Ecto neural progenitor cell (in vitro differentiated cells): ENCODE results near the gene KIAA0930.
"Not testable (repeated sequence)": the region's sequence is repeated elsewhere in the genome, so short reads cannot be mapped to it uniquely, and the experiment has no call there.

Experiments
- DNase-seq: peaks from one replicate; pipeline ENCODE4 v3.0.0-alpha.2; 2018; ENCODE audit warnings: low spot score

Gene KIAA0930

DNA sequence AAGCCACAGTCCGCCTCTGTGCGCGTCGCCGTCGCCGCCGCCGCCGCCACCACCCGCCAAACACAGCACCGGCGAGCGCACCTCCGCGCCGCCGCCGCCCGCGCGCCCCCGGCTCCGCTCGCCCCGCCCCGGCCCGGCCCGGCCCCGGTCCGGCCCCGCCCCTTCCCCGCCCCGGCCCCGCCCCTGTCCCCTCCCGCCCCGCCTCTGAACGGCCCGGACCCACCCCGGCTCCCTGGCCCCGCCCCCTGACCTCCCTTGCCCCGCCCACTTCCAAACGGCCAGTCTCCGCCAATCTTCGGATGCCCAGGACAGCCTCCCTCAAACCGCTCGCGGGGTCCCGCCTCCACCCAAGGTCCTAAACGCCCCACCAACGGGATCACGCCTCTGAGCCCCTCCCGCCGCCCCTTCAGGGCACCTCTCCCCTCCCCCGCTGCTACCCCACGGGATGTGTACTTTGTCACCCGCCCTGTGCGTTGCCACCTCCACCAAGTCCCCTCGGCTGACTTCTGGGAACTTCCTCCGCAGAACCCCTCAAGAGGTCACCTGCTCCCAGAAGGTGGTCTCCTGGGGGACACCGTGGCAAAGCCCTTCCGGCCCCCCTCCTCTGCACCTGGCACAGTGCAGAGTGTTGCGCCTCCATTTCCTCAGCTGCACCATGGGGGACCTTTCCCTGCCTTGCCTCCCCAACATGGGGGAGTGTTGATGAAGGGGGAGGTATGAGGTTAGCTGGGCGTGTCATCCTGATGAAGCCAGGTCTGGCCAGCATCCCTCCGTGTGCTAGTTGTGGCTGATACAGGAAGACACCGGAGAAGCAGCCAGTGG lies at the start of gene KIAA0930:
KIAA0930 (minus strand) TSS at position 85 of the 822 bp plus-strand sequence. CDS start 191 bp downstream, outside the sequence.
- peak; percentile 95 for DNase-seq

DNA sequence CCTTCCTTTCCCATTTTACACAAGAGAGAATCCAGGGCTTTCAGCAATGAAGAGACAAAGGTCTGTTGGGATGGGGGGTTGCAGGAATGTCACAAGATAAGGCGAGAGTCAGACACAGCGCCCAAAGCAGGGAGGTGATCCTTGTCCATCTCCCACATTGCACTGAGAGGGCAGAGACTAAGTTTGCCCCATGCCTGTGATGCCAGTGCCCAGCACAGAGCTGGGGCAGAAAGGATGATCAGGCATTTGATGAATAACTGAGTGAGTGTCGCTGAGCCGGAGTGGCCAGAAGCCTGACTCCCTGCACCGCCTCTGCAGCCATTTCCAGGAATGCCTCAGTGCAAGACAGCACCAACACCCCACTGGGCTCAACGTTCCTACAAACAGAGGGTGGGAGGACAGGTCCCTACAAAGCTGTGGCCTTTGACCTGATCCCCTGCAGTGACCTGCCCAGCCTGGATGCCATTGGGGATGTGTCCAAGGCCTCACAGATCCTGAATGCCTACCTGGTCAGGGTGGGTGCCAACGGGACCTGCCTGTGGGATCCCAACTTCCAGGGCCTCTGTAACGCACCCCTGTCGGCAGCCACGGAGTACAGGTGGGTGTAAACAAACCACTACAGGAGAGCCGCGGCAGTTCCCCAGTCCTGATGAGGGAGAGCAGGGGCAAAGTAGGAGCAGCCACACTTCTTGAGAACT lies 46.3 kb upstream of the KIAA0930 start:
- DNase-seq = no peak

DNA sequence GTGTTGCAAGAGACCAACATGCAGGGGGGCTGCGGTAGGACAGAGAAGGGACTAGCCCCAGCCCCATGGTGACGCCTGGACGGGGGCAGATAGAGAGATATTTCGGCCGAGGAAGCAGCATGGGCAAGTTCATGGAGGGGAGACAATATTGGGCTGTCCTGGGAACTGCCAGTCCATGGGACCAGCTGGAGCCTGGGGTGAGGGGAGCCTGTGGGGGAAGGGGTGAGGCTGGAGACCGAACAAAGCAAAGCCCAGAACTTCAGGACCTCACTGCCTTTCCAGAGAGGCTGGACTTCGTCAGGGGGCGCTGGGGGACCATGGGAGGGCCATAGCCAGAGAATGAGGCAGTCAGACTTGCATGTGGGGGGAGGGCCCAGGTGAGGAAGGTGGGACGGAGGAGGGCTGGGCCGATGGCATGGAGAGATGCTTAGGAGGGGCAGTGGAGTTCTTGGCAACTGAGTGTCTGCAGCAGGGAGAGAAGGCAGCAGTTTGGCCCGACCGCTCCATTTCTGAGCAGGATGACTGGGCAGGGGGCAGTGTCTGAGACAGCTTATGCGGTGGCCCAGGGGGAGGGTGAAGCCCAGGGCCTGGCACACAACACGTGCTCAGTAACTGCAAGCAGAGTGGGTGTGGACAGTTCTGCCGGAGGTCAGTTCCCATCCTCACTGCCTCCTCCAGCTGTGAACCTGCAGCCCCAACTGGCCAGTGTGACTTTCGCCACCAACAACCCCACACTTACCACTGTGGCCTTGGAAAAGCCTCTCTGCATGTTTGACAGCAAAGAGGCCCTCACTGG lies 44.8 kb upstream of the KIAA0930 start:
- DNase-seq = peak; percentile 62

DNA sequence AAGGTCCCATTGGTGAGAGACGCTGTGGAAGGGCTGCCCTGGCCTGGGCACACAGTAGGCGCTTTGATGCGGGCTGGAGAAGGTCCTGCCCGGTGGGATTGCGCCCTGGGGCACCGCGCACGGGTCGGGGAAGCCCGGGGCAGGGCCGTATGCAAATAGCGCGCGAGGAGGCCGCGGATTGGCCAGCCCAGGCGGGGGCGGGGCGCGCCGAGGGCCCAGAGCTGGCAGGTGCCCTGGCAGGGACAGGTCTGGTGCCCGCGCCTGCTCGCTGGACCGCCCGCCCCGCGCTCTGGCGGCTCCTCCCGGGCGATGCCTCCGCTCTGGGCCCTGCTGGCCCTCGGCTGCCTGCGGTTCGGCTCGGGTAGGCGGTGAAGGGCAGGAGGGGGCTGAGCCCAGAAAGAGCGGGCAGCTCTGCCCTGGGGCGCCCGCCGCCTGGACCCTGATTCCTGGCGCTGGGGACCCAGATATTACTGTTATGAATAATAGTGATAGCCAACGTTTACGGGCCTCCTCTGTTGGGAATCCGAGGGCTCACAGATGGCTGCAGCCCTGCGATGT lies 44.1 kb upstream of the KIAA0930 start, which contains the start of gene UPK3A:
UPK3A (plus strand) TSS at position 245 of the 558 bp plus-strand sequence; CDS start at position 310, 65 bp downstream.
- peak; percentile 89 for DNase-seq

DNA sequence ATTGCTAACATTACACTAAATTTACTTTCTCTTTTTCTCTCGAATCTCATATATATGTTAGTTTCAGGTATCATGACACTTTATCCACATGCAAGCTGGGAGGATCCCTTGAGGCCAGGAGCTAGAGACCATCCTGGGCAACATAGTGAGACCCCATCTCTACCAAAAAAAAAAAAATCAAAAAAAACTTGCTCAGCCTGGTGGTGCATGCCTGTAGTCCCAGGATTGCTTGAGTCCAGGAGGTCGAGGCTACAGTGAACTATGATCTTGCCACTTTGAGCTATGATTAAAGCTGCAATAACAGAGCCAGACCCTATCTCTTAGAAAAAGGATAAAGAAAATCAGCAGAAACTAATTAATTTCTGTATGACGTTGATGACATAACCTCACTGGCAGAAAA lies 40.3 kb upstream of the KIAA0930 start:
- no peak for DNase-seq

DNA sequence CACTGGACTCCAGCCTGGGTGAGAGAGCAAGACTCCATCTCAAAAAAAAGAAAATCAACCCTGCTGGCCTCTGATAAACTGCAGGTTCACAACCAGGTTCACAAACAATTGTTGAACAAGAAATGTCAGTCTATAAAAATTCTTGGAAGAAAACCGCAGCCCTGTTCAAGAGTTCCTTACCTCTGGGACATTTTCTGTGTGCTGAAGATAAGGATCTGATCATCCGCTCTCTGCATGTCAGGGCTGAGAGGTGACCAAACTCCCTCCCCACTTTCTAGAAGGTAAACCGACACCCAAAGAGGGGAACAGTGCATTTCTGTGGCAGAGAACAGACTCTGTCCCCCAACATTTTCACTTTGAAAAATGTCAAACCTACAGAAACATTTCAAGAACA lies 39.9 kb upstream of the KIAA0930 start:
- no peak for DNase-seq

DNA sequence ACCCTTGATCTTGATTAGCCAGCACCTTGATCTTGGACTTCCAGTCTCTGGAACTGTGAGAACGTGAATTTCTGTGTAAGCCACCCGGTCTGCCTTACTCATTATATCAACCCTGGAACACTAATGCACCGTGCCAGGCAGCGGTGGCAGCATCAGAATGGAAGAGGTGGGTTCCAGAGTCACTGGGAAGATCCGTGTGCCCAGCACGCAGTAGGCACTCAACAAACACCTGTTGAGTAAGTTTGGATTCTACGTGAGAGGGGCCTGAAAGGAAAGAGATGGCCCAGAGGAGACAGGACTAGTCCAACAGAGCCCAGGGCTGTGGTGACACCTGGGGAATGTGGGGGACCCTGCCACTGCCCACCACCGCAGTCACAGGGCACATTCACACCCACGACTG lies 37.4 kb upstream of the KIAA0930 start:
- DNase-seq = no peak

DNA sequence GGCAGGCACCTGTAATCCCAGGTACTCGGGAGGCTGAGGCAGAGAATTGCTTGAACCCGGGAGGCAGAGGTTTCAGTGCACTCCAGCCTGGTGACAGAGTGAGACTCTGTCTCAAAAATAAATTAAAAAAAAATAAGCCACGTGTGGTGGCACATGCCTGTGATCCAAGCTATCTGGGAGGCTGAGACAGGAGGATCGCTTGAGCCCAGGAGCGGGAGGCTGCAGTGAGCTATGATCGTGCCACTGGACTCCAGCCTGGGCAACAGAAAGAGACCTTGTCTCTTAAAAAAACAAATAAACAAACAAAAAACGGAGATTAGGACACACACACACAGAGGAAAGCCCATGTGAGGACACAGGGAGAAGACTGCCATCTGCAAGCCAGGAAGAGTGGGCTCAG lies 37.0 kb upstream of the KIAA0930 start:
- not testable (repeated sequence) for DNase-seq

DNA sequence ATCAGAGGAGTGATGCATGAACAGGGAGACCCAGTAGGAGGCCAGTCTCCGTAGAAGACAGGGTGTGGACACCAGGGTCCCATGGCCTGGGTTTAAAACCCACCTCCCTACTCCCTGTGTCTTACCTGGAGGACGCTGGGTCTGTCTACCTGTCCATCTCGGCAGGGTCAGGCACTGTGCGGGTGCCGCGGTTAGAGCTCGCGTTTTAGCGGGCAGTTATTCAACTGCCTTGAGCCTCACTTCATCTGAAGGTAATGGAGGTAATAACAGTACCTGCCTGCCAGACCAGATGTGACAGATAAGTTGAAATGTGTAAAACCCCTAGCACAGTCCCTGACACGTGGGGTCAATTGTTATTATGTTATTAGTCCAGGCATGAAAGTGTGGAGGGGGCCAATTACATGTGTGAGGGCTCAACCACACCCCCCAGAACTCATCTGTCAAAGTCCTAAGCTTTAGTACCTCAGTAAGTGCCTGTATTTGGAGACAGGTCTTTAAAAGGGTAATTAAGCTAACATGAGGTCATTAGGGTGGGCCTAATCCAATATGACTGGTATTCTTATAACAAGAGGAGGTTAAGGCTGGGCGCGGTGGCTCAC lies 35.9 kb upstream of the KIAA0930 start:
- no peak for DNase-seq

DNA sequence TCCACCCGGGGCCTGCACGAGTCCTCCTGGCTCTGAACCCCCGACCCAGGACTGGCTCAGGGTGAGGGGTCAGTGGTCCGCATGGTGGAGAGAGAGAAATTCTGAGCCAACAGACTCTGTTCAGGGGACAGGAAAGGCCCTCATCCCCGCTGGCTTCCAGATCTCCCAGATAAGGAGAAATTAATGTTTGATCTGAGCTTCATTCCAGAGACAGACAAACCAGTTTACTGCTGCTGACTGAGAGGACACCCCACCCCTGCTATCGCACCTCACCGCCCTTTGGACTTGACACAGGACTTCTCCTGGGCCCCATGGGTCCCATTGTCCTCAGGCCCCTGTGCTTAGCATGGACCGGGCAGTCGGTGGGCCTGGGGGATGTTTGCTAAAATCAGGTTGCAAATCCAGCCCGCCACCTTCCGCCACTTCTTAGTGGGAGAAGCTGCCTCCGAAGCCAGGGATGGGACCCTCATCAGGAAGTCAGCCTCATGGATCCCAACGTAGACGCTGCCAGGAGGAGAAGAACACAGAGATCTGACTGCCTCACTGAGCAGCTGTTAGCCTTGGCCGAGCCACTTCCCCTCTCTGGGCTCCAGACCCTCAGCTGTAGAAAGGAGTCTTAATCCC lies 32.9 kb upstream of the KIAA0930 start:
- no peak for DNase-seq

DNA sequence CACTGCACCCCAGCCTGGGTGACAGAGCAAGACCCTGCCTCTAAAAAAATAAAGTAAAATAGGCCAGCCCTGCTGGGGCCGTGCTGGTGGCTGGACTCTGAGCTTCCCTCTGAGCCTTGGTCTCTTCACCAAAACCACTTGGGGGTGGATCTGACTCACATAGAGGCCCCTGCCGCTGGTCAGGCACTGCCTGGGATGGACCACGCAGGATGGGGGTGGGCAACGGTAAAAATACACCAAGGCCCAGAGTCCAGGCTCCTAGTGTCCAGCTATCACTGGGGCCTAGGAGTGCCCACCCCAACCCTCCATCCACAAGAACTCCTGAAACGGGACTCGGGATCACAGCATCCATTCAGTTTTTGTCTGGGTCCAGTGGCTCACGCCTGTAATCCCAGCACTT lies 31.8 kb upstream of the KIAA0930 start:
- DNase-seq = no peak

DNA sequence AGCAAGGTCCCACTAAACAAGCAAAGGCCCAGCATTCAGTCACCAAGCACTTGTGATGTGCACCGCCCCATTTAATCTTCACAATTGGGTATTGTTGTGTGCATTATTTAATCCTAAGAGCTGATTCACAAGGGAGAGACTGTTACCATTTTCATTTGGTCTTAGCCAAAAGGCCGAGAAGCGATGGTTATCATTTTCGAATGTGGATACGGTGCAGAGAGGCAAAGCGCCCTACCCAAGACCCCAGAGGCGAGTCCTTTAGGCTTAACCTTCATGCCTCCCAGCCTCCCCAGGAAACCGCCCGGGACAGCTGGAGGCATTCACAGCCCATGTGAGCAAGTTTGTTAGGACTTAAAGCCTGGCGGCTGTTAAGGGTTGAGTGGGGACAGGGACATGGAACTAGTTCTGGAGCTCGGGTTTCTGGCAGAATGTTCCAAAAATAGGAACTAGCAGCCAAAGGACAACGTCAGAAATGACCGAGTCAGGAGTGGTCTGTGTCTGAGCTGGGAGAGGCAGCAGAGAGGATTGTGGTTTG lies 31.0 kb upstream of the KIAA0930 start:
- DNase-seq = no peak

DNA sequence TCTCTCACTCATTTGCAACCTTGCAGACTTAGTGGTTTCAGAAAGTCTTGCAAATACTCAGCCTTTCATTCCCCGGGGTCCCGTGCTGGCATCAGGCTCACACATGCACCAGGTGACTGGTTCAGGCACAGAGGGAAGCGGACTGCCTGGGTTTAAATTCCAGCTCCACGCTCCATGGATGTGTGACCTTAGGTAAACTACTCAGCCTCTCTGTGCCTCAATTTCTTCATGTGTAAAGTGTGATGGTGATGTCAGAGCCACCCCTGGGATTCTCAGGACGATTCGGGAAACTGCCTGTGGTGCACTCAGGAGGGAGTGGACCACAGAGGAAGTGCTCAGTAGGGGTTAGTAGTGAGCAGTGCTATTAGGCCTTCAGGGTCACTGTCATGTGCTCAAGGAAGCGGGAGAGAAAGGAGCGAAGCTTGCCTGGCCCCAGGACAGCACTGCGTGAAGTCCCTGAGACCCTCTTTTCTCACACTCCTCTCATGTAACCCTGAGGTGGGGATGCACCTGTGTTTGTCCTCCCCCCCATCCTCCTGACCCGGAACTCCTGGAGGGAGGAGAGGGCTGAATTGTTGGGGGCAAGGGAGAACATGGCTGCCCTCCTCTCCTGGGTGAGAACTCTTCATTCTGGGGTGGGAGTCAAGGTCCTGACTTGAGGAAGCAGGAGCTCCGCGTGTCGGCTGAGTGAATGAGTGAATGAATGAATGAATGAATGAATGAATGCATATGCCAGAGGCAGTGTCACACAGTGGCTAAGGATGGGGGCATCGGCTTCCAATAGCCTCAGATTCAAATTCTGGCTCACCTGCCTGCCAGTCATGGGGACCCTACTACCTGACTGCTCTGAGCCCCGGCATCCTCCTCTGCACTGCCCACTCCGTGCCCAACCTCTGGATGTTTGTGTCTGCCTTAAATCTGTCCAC lies 29.7 kb upstream of the KIAA0930 start:
- DNase-seq = no peak

DNA sequence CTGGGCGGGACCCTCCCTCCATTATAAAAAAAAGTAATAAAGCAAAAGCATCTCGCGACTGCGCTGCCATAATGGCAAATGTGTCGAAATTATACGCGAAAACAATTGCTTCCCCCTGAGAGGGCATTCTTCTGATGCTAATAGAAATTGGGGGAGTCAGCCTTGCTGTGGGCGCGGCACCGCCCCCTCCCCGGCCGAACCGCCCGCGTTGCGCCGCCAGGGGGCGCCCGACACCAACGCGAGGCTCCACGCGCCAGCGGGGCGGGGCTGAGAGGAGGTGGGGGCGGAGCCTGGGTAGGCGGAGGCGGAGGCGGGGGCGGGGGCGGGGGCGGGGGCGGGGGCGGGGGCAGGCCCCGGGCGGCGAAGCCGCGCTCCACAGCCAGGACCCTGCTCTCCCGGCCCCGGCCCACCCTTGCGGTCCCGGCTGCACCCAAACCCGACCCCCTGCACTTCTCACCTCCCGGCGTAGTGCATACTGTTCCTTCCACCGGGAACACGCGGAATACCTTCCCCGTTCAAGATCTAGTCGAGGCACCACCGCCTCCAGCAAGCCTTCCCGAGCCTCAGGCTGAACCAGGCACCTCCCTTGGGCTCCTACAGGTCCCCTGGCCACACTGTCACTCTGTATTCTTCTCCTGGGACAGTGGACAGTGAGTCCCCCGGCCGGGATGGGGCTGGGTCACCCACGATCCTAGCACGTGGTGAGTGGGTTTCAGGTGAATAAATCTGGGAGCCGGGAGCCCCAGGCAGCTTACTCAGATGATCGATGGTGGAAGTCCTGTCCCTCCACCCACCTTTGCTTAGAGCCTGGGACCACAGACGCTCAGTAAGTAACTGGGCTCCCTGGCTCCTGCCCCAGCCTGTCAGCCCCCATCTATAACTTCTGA lies 28.5 kb upstream of the KIAA0930 start:
- peak; percentile 95 for DNase-seq

DNA sequence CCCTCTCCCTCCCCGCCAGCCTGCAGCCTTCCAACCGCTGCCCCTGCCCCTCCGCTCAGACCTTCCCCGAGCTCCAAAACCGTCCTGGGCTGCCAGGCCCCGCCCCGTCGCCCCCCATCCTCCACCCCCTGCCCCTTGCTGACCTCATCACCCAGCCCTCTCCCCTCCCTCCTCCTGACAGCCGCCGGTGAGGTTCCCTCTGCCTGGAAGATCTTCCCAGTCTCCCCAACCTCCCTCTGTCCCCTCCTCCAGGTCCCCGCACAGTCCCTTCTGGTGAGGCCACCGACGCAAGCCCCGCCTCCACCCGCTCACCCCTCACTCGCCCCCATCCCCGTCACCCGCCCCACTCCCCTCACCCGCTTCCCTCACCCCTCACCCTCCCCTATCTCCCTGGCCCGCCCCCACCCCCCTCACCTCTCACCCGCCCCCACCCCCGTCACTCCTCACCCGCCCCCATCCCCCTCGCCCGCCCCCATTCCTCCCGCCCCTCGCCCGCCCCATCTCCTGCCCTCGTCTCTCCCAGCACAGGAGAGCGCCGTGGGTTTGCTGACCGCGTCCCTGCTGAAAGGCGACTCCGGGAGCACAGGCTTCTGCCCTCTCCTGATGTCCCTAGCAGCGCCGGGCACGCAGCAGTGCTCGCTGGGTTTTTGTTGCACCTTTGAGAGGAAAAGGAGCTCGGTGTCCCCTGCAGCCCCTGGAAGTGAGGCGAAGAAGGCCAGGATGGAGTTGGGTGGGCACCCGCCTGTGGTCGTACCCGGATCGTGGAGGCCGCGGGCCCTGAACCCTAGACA lies 27.7 kb upstream of the KIAA0930 start:
- DNase-seq = peak; percentile 90

DNA sequence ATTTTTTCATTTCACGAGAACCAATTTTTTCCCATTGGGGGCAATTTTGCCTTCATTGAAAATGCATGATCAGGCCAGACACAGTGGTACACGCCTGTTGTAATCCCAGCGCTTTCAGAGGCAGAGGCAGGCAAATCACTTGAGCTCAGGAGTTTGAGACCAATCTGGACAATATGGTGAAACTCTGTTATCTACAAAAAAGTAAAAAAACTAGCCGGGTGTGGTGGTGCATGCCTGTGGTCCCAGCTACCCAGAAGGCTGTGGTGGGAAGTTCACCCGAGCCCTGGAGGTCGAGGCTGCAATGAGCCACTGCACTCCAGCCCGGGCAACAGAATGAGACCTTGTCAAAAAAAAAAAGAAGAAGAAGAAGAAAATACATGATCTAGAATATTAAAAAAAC lies 24.8 kb upstream of the KIAA0930 start:
- DNase-seq = no peak

DNA sequence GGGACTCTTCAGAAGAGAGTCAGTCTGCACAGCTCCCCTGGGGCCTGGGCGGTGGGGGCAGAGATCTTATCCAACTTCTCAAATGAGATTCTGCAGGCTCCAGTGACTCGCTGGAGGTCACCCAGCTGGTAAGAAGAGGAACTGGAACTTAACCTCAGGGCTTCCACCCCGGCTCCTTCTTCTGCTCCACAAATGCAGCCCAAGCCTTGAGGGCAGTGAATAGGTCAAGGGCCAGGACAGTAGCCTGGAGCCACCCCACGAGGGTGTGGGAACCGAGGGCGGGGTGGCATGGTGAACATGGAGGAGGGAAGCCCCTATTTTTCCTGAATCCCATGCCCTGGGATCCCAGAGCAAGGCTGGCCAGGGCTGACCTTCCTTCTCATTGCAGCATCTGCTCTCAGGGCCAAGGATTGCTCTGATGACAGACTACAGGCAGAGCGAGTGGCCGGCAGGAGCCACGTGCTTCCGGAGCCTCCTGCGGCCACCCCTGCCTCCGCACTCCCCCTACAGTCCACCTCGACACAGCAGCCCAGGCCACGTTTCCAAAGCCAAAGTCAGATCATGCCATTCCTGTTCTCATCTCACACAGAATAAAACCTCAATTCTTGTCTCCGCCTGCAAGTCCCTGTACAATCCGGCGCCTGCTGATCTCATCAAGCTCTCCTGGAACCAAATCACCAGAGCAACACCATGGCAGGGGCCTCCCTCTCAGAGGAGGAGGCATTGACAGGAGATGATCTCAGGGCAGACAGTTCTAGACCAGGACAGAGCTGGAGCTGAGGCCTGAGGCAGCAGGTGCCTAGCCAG lies 23.0 kb upstream of the KIAA0930 start:
- DNase-seq = peak; percentile 79
